GM12801 (cell line): Measurements from ENCODE around the gene NFKB1.

Source experiments
- CTCF ChIP-seq: IDR thresholded peaks from one replicate; pipeline ENCODE4 v1.5.1; 2011; ENCODE audit warnings: control low read depth; ENCODE audit not compliant: insufficient read length; ENCODE audit errors: extremely low read depth

NFKB1 gene

GRCh38 chr4:102663073-102663472, 161.9 kb downstream of the NFKB1 start:
- TF ChIP-seq CTCF, result no peak

GRCh38 chr4:102665527-102665926, 164.4 kb downstream of the NFKB1 start:
- TF ChIP-seq CTCF, result no peak
